IMR-90 (cell line): Measurements from ENCODE around the gene NCCRP1.

Source experiments
- CEBPB ChIP-seq: IDR thresholded peaks from 2 replicates; pipeline ENCODE4 v1.6.1; 2012; ENCODE audit warnings: low read depth, low read length, improper control_type of control experiment
- CHD1 ChIP-seq: IDR thresholded peaks from 2 replicates; pipeline ENCODE4 v1.6.1; 2012; ENCODE audit warnings: low read depth, low read length, improper control_type of control experiment
- CTCF ChIP-seq: conservative IDR thresholded peaks from 2 replicates; pipeline ENCODE4 v1.5.1; 2012; ENCODE audit warnings: mild to moderate bottlenecking, low read depth, low read length, improper control_type of control experiment
- FOS ChIP-seq: fragments of 150-350 bp; IDR thresholded peaks from 2 replicates; pipeline ENCODE4 v1.6.1; 2016; ENCODE audit warnings: low read depth, low read length
- NFE2L2 ChIP-seq: fragments of 150-350 bp; IDR thresholded peaks from 2 replicates; pipeline ENCODE4 v1.6.1; 2016; ENCODE audit warnings: low read depth, mild to moderate bottlenecking, low read length
- POLR2A ChIP-seq: IDR thresholded peaks from 2 replicates; pipeline ENCODE4 v1.6.1; 2012; ENCODE audit warnings: mild to moderate bottlenecking, low read depth, low read length
- RAD21 ChIP-seq: IDR thresholded peaks from 2 replicates; pipeline ENCODE4 v1.6.1; 2012; ENCODE audit warnings: low read length, improper control_type of control experiment
- RCOR1 ChIP-seq: IDR thresholded peaks from 2 replicates; pipeline ENCODE4 v1.6.1; 2012; ENCODE audit warnings: mild to moderate bottlenecking, low read length, improper control_type of control experiment; ENCODE audit not compliant: insufficient replicate concordance
- SMC3 ChIP-seq: fragments of 150-350 bp; IDR thresholded peaks from 2 replicates; pipeline ENCODE4 v1.6.1; 2016; ENCODE audit warnings: low read depth, mild to moderate bottlenecking, antibody characterized with exemption, low read length, moderate library complexity
- USF2 ChIP-seq: fragments of 150-350 bp; IDR thresholded peaks from 2 replicates; pipeline ENCODE4 v1.6.1; 2017; ENCODE audit warnings: mild to moderate bottlenecking, antibody characterized with exemption, low read length, low read depth

DNA sequence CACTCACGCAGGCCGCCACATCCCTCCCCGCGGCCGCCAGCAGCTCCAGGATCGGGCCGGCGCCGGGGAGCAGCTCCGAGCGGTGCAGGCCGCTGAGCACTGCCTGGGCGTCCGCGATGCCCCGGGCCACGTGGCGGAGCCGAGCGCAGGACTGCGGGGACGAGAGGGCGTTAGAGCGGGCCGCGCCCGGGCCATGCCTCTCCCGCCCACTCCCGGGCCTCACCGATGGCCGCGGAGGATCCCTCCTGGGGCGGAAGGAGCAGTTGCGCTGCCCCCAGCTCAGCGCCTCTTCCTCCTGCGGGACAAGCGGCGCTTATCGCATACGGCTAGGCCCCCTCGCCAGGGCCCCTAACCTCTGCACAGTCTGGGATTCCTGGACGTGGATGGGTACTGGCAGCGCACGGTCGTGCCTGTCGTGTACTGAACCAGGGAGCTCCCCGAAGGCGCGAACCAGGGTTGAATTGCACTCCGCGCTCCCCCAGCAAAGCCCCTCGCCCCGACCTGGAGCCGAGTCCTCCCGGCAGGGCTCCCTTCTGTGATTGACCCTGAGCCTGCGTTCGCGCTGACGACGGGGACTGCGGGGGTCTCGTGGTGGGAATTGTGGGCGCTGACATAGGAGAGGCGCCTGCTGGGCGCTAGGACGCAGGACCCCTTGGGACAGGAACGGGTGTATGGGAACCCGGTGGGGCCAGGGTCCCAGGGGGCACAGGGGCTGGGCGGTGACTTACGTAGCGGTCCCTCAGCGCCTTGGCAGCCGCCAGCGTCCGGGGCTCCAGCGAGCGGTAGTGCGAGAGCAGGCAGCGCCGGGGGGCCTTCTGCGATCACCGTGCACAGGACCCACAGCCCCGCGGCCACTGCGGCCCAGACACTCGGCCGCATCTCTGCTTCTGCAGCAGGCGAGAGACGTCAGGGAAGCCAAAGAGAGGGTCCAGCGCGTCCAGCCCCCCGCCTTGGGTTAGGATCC is 51.2 kb downstream of the NCCRP1 start:
- TF ChIP-seq CTCF (no peak), USF2 (no peak), RCOR1 (no peak), SMC3 (no peak), POLR2A (no peak), CEBPB (no peak), FOS (no peak), CHD1 (no peak), RAD21 (no peak), NFE2L2 (no peak)
